Tibial nerve (tissue), 4 donors: ENCODE data around the gene PCED1B.

Source experiments
- CTCF ChIP-seq, 5 experiments: fragments of 200-600 bp in 3 of 5; fragments of 450-650 bp in 2 of 5; sonication (generic) in 3 of 5; IDR thresholded peaks; one replicate each; pipeline ENCODE4 v1.5.1; 2016 to 2019; ENCODE audit warnings: antibody characterized with exemption in 5 of 5, mild to moderate bottlenecking in 3 of 5, moderate library complexity in 2 of 5
- EP300 ChIP-seq, 2 donors: sonication (generic); formaldehyde crosslinking; IDR thresholded peaks; one replicate each; pipeline ENCODE4 v1.6.1; 2017; ENCODE audit warnings: antibody characterized with exemption in 2 of 2, mild to moderate bottlenecking in 1 of 2
- POLR2A ChIP-seq, 2 donors: fragments of 450-650 bp; IDR thresholded peaks; one replicate each; pipeline ENCODE4 v1.6.1; 2017; ENCODE audit warnings: antibody characterized with exemption in 2 of 2, mild to moderate bottlenecking in 2 of 2, moderate library complexity in 2 of 2

- TF ChIP-seq CTCF (IDR thresholded peaks at IDR 0.05) (no peak), POLR2A (IDR thresholded peaks at IDR 0.05) (no peak), EP300 (IDR thresholded peaks at IDR 0.05) (no peak)
Observed at GRCh38 chr12:47264951-47265350, 185.5 kb downstream of the PCED1B start.
